Midbrain (tissue), 1 donor: ENCODE results near the gene XXYLT1.
"Not testable (repeated sequence)": the region's sequence is repeated elsewhere in the genome, so short reads cannot be mapped to it uniquely, and the experiment has no call there.

ENCODE experiments used
- DNase-seq: peaks from one replicate; lab custom pipeline; 2025; lab: John Stamatoyannopoulos, UW

The XXYLT1 gene

DNA sequence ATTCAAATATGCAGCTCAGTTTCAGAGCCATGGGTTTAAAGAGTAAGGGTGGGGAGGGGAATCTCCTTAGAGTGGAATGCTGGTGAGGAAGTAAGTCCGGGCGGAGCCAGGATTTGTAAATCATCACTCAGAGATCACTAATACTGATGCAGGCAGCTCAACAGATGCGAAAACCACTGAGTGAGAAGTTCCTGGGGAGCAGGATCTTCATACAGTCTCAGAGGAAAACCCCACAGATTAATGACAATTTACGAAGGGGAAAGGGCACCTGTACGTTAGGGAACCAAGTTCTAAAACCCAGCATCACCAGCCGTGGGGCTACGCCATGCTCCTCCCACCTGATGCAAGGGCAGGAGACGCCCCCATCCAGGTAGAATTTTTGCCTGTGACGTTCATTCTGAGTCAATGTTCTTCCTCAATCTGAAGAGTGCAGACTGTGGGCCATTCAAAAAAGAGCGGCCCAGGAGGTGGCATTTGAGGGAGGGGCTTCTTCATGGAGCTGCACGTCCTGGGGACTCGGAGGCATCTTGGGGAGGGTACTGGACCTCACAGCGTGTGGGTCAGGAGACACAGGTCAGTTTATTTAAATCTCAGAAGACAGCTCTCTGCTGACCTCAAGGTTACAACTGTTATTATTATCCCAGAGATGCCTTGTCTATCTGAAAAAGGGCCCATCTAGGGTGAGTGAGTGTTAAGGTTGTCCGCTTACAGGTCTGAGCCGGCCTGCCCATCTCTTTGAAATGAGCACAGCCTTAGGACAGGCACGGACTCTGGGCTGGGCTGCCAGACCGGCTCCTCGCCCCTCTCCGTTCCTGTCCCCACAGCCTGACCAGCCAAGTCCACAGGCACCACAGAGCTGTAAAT, 228.0 kb downstream of the XXYLT1 start:
- no peak for DNase-seq

DNA sequence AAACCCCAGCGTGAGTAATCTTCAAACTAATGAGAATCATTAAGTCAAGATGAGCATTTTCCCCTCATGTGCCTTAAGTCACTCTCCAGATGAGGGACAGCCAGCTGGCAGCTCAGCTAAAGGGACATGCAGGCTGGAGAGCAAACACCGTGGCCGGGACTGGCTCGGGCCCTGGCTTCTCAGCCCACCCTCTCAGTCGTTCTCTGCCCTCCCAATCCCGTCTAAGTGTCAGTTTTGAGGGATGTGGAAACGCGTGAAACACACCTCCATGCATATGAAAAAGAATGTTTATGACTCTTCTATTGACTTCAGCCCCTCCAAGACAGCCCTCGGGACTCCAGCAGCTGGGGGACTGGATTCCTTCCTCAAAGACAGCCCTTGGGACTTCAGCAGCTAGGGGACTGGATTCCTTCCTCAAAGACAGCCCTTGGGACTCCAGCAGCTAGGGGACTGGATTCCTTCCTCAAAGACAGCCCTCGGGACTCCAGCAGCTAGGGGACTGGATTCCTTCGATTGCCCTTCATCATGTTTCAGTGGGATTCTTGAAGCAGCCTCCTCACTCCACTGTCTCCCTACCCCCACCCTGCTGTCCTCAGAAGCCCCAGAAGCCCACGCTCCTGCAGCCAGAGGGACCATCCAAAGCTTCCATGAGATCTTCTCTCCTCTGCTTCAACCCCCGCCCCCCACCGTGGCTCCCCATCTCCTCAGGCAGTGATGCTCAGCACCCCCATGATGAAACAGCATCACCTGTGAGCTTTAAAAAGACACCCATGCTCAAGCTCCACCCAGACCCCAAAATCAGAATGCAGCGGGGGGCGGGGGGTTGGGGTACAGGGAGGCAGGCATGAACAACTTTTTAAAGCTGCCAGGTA, 228.9 kb downstream of the XXYLT1 start:
- no peak for DNase-seq

DNA sequence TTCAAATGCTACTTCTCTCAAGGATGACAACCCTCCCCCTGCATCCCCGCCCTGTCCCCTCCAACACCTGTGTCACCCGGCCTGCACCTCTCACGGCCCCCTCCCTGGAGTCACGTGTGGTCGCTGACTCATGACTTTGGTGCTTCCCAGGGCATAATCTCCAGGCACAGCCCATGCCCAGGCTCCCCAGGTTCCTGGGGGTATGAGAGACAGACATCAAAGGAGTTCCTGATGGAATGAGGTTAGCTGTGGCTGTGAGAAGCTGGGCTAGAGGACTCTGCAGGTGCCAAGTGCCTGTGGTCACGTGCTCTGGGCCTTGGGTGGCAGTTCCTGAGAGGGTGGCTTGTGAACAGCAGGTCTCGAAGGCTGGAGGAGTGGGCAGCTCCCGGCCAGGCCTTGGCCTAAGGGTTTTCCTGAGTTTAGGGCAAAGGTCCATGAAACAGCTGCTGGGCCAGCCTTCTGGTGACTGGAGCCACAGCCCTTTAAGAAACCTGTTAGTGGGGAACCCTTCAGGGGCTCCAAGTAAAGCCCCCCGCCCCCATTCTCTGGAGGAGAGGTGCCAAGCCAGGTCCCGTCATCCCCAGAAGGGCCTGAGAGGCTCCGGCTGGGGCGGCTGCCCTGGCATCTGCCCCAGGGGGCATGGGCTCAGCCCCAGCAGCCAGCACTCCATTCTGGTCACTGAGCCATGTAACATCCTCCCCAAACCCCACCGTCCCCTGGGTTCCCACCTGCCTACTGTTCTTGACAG, 230.0 kb downstream of the XXYLT1 start:
- no peak for DNase-seq

DNA sequence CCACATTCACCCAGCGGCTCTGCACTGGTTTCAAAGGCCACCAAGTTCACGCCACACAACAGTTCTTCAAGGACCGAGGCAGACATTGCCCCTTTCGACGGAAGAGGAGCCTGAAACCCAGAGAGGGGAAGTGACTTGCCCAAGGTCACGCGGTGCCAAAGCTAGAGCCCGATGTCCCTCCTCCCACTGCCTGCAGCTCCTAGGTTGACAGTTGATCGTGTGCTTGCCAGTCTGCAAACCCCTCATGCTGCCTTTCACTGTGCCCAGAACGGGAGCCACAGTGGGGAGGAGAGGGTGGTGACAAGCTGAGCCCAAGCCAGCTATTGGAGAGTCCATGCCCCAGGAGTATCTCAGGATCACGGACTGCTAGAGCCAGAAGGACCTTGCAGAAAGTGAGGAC, 230.9 kb downstream of the XXYLT1 start:
- no peak for DNase-seq

DNA sequence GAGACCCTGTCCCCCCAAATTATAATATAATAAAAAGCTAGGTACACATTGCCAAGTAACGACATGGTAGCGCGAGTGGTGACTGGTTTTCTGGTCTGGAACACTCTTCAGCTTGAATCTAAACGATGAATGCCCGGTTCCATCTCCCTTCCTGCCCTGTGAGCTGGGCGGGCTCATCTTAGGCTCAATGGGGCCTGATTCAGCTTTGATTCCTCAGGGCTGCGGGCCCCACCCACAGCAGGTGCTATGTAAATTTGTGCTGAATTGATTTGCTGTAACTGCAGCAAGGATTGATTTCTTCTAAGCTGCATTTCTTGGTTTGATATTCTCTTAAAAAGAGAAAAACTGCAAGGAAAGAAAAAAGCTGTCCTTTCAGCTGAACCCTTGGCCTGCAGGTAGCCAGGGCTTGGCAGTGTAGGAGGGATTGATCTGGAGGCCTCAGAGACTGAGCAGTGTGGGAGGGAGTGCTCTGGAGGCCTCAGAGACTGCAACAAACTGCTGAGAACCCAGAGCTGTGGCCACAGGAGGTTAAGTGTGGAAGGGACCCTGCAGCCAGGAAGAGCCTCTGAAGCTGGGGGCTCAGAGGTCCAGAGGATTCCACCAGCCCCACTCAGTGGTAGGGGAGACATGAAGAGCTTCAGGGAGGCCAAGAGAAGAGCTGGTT, 231.6 kb downstream of the XXYLT1 start:
- DNase-seq: no peak

DNA sequence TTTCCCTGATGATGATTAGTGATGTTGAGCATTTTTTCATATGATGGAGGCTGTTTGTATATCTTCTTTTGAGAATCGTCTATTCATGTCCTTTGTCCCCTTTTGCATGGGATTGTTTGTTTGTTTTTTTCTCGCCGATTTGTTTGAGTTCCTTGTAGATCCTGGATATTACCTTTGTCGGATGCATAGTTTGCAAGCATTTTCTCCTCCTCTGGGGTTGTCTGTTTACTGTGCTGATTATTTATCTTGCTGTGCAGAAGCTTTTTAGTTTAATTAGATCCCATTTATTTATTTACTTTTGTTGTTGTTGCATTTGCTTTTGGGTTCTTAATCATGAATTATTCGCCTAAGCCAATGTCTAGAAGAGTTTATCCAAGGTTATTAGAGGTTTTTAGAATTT, 232.8 kb downstream of the XXYLT1 start:
- DNase-seq: no peak

DNA sequence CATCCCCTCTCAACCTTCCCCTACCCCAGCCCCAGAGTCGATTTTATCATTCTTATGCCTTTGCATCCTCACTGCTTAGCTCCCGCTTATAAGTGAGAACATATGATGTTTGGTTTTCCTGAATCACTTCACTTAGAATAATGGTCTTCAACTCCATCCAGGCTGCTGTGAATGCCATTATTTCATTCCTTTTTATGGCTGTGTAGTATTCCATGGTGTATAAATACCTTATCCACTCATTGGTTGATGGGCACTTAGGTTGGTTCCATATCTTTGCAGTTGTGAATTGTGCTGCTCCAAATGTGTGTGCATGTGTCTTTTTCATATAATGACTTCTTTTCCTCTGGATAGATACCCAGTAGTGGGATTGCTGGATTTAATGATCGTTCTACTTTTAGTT, 233.4 kb downstream of the XXYLT1 start:
- not testable (repeated sequence) for DNase-seq

DNA sequence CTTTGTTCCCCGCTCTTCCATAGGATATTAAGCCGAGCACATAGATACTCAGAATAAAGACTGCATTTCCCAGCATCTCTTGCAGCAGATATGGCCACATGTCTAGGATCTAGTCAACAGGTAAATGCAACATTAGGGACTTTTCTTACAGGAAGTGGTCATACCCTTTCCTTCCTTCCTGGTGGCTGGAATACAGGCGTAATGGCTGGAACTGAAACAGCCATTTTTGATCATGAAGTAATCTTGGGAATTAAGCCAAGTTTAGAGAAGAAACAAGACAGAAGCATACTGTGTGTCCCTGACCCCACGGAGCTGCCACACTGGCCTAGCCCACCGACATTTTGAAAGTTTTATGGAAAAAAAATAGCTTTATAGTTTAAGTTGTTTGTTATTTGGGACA, 234.0 kb downstream of the XXYLT1 start:
- DNase-seq: no peak

DNA sequence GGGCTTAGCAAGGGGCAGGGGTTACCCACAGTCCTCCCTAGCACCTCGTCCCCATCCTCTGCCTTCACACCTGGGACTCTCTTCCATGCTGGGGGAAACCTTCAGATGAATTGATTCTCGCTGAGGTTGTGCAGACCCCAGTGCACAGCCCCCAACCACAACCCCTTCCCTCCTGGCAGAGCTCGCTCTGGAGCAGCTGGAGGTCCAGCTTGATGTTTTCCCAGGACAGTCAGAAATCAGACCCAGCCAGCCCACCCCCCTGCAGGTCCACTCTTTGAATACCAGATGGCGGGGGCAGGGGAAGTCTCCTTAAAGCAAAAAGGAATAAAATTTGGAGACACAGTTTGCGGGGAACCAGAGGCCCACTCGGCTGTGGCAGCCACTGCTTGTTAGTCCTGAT, 234.4 kb downstream of the XXYLT1 start:
- DNase-seq: no peak

DNA sequence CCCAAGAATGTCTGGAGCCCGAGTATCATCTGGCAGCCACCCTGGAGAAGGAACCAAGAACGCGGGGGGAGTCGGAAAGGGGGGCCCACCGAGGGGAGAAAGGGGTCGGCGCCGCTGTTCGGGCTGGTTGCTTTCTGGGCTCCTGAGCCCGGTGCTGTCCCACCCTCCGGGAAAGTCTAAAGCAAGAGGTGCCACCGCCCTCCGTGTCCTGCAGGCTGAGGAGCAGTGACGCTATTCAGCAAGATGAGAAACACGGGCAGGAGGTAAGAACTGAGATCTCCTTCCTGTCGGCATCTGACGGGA, 234.8 kb downstream of the XXYLT1 start:
- DNase-seq: no peak

DNA sequence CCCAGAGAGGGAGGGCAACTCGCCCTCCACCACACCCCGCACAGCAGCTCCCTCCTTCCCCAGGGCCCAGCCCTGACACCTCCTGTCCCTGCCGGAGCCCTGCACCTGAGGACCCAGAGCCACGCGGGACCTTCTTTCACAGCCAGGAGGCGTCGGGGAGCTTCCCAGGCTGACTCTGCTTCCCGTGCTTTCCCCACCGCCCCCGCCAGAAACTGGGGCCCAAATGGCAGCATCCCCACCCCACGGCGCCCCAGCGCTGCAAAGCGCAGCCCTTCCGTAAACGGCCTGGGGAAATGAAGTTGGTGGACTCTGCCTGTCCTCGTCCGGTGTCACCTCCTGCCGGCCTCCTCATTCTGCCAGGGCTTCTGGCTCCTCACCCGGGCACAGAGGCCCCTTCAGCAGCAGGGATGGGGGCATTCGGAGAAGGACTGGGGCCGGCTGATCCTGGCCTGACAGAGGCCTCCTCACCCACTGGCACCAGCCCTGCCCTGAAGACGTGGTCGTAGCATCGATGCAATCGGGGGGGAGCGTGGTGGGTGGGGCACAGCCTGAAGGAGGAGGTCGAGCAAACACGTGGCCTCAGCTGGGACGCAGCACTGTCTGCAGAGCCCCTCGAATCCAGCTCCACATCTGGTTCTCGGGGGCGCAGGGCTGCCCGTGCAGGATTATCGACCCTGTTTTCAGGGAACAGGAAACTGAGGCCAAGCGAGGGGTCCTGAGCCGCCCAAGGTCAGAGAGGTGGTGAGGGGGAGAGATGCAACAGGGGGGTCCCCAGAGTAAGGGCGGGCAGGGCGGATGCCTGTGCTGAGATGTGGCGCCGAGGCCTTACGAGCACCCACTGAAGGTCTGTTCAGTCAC, 235.4 kb downstream of the XXYLT1 start:
- DNase-seq: no peak

DNA sequence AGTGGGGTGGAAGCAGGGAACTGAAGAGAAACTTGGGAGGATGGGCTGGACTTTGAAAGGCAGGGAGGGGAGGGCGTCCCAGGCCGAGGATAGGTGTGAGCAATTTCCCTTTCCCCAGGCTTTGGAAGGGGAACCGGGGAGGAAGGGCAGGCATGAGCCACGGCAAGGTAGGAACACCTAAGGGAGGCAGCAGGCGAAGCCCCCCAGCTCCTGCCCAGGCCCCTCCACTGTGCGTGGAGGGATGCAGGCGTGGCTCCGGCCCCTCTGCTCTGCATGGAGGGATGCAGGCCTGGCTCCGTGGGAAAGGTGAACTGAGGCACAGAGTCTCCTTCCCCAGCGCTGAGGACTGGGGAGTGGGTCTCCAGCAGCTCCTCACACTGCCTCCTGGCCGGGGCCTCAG, 236.4 kb downstream of the XXYLT1 start:
- no peak for DNase-seq

DNA sequence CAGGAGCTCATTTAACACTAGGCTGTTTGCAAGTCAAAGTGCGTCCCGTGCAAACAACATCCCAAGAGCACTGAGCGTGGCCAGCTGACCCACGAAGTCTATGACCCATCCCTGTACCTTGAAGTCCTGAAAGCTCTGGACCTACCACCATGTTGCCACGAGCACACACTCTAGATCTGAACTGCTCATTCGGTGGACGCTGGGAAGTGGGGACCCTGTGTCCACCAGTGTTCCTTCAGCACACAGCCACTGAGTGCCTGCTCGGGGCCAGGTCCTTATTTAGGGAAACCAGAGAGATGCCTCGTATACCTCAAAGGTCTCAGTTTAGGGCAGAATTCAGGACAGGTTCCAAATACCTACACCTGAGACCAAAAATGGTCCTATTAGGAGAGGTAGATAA, 236.9 kb downstream of the XXYLT1 start:
- no peak for DNase-seq

DNA sequence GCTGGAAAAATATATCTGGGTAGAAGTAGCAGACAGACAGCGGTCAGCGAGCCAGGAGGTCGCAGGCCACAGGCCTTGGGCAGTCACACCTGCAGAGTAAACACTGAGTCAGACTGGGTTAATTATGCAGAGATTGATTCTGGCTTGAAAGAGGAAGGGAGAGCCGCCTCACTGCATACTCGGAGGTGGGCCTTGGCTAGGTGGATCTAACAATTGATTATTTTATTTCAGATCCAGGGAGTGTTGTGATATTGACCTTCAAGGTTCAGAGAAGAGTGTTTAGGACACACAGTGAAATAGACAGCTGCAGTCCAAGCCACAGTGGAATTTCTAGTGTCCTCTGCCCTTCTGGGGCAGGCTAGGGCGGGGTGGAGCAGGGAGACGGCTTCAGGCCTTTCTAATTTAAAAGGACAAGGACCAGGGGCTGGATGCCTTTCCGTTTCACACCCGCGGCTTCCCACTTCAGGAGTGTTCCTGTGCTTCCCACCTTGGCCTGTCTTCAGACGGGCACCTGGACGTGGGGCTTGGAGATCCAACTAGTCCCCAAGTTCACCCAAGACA, 237.3 kb downstream of the XXYLT1 start:
- no peak for DNase-seq

DNA sequence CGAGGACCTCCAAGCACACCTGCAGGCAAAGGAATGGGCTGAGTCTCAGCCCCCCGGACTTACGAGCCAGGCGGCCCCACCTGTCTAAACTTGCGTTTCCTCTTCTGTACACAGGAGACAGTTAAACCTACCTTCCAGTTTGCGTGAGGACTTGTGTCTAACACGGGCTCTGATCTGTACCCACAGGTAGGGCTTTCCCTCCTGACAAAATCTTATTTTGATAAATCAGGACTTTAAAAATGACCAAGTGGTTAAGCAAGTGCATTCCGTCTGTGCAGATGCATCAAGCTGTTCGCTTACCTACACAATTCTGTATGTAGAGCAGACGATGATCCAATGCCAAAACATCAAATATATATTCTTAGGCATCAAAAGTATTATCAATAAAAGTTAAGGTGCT, 238.0 kb downstream of the XXYLT1 start:
- no peak for DNase-seq

DNA sequence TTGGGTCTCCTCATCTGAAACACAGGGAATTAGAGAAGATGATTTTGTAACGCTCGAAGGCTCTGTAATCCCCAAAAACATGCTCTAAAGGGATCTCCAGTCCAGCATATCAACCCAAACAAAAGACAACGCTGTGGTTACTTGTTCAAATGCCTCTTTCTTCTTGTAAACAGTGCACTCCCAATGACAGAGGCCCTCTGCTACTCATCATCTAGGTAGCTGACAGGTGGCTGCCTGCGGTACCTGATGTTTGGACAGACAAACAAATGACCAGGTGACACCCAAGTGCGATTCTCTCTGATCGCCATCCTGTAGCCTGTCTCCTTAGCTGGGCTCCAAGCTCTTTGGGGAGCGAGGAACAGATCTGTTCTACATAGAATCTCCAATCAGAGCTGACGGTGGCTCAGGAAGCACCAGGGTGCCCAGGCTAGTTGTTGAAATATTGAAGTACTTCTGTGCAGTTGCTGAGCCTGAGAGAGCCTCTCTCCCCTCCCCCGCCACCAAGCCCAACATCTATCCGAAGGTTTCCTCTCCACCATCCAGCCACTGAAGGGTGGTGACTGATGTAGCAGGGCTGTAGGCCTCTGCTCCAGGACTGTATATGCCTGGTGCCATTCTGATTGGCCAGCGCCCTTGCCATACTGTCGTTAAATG, 238.7 kb downstream of the XXYLT1 start:
- no peak for DNase-seq

DNA sequence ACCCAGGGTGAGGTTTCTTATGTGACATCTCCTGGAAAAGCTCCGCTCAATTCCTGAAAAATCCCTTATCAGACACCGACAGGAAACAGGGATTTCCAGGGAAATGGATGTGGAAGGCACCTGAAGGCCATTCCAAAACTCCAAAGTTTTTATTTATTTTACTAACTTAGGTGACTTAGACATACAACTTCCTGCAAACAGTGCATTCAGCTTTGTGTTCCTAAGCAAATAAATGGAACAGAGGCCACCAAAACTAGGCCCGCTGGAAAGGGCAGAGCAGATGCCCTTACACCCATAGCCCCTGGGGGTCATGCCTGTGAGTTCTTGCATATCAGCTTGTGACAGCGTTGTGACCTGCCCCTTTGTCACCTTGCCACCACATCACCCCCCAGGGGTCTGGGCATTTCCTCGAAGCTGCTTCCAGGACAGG, 239.4 kb downstream of the XXYLT1 start:
- no peak for DNase-seq

DNA sequence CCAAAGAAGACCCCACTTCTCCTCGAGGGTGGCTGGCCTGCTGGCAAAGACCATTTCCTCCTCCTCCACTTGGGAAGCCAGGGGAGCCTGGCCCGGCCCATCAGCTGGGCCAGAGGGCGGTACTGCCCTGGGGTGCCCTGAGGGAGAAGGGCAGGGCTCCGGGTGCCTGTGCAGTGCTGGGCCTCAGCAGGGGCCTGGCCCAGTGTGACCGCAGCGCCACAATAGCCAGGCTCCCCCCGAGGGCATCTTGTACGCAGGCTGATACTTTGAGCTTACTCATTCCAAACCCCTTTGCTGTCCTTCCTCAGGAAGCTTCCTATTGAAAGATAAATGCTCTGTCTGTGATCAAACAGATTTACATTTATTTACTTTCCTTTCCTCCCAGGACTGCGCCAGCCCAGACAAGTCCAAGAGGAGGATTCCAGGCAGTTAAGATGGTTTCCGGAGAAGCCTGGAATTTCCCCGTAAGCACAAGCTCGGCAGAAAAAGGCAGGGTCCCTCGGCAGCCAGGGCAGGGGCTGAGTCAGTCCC, 240.1 kb downstream of the XXYLT1 start:
- DNase-seq: no peak

DNA sequence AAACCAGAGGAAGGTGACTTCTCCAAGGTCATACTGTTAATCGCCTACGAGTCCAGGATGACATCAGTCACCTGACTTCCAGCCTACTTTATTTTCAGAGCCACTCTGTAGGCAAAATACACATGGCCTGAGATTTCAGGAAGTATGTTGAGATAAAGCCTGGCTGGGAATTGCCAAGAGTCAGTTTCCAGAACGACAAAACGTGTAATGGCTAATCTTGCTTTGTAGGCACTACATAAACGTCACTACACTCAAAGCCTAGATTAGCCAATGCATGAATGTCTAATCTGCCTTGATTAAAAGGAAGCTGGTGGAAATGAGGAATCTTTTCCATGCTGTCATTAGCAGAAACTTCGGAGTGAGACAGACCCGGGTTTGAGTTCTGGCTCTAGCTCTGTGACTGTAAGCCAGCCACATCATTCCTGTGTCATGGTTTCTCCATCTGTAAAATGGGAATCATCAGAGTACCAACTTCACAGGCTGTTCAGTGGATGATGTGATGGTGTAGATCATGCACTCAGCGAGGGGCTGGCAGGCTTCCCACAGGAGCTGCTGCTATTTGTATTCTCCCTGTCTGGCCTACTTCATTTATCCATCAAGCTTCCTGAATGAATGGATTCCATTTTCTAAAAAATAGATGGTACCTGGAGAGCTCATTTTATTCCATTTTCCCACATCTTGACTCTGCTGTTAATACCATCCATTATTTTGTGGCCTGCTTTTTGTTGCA, 241.9 kb downstream of the XXYLT1 start:
- no peak for DNase-seq
